Neural progenitor cell (in vitro differentiated cells): ENCODE data around the gene ZNF341. TPM values are rescaled to one million over a fixed set of nuclear protein-coding genes. Genes with fewer than 3 reads are reported as not detected.

ENCODE experiments used
- DNase-seq: peaks from one replicate; pipeline ENCODE4 v3.0.0-alpha.2; 2016; ENCODE audit warnings: low spot score
- H2AFZ ChIP-seq: fragments of 200-600 bp; sonication (generic); replicated peaks from 2 replicates; pipeline ENCODE4 v1.6.1; 2016; ENCODE audit warnings: antibody characterized with exemption
- H3F3A ChIP-seq: fragments of 200-600 bp; sonication (generic); 2 replicates; pipeline ENCODE4 v1.6.1; 2016; ENCODE audit warnings: antibody characterized with exemption, low read depth
- H3K27ac ChIP-seq: fragments of 200-600 bp; sonication (generic); 2 replicates; pipeline ENCODE4 v1.5.1; 2016; ENCODE audit warnings: mild to moderate bottlenecking
- H3K27me3 ChIP-seq: fragments of 200-600 bp; sonication (generic); 2 replicates; pipeline ENCODE4 v1.6.1; 2016; ENCODE audit warnings: mild to moderate bottlenecking, moderate library complexity
- H3K36me3 ChIP-seq: fragments of 200-600 bp; sonication (generic); 2 replicates; pipeline ENCODE4 v1.5.1; 2016
- H3K4me1 ChIP-seq: fragments of 200-600 bp; sonication (generic); 2 replicates; pipeline ENCODE4 v1.6.1; 2016; ENCODE audit warnings: mixed run types
- H3K4me2 ChIP-seq: fragments of 200-600 bp; sonication (generic); 2 replicates; pipeline ENCODE4 v1.6.1; 2016
- H3K4me3 ChIP-seq: fragments of 200-600 bp; sonication (generic); 2 replicates; pipeline ENCODE4 v1.5.1; 2016
- H3K79me2 ChIP-seq: fragments of 200-600 bp; sonication (generic); 2 replicates; pipeline ENCODE4 v1.6.1; 2016; ENCODE audit warnings: low read depth
- H3K9ac ChIP-seq: fragments of 200-600 bp; sonication (generic); 2 replicates; pipeline ENCODE4 v1.6.1; 2016
- H3K9me3 ChIP-seq: fragments of 200-600 bp; sonication (generic); 2 replicates; pipeline ENCODE4 v1.5.1; 2016; ENCODE audit warnings: low read depth
- H4K20me1 ChIP-seq: fragments of 200-600 bp; sonication (generic); 2 replicates; pipeline ENCODE4 v1.6.1; 2016; ENCODE audit warnings: low read depth
- H3K27ac Mint-ChIP-seq: 3 replicates; pipeline ENCODE4 v1.8.0; 2021; ENCODE audit warnings: mixed read lengths
- H3K27me3 Mint-ChIP-seq: 2 replicates; pipeline ENCODE4 v1.8.0; 2022; ENCODE audit warnings: low read depth, mild to moderate bottlenecking, inconsistent platforms, moderate library complexity, mixed read lengths; ENCODE audit not compliant: insufficient read depth
- H3K36me3 Mint-ChIP-seq: 3 replicates; pipeline ENCODE4 v1.8.0; 2021; ENCODE audit warnings: mixed read lengths
- H3K4me1 Mint-ChIP-seq: 3 replicates; pipeline ENCODE4 v1.8.0; 2021; ENCODE audit warnings: mixed read lengths
- H3K4me3 Mint-ChIP-seq: 3 replicates; pipeline ENCODE4 v1.8.0; 2021; ENCODE audit warnings: mild to moderate bottlenecking, moderate library complexity, mixed read lengths
- H3K9me3 Mint-ChIP-seq: 3 replicates; pipeline ENCODE4 v1.8.0; 2020; ENCODE audit warnings: mixed read lengths
- CTCF ChIP-seq: fragments of 200-600 bp; sonication (generic); IDR thresholded peaks from 2 replicates; pipeline ENCODE4 v1.5.1; 2017; ENCODE audit warnings: antibody characterized with exemption, mild to moderate bottlenecking
- EZH2 ChIP-seq: fragments of 200-600 bp; sonication (generic); IDR thresholded peaks from 2 replicates; pipeline ENCODE4 v1.6.1; 2017; ENCODE audit warnings: antibody characterized with exemption, mild to moderate bottlenecking, moderate library complexity
- EZH2phosphoT487 ChIP-seq: fragments of 200-600 bp; sonication (generic); IDR thresholded peaks from 2 replicates; pipeline ENCODE4 v1.6.1; 2017; ENCODE audit warnings: antibody characterized with exemption
- total RNA-seq: library from RNA; depleted of rRNA; stranded (reverse); fragments of >200 nt; gene quantifications from 2 replicates; pipeline ENCODE4 v1.2.3, GENCODE V29; 2015; ENCODE audit warnings: low replicate concordance

The ZNF341 gene
- total RNA-seq, 1 donor from 2014 or later = 0.82 TPM

GRCh38 chr20:33810259-33810658 lies 78.5 kb downstream of the ZNF341 start:
- H3K4me2 ChIP-seq = no peak overlapping the region
- H3K79me2 ChIP-seq = peaks cover 40% of the 10 kb centered on the region
- H3K36me3 ChIP-seq = no peaks in the 10 kb centered on the region
- H4K20me1 ChIP-seq = peaks cover 34% of the 10 kb centered on the region
- H3K9ac ChIP-seq = no peak overlapping the region
- peaks cover 3% of the 10 kb centered on the region for H3K27me3 Mint-ChIP-seq
- peaks cover 12% of the 10 kb centered on the region for H3K4me1 ChIP-seq
- H3K9me3 ChIP-seq = no peaks in the 10 kb centered on the region
- H2AFZ ChIP-seq = peak overlapping the region; percentile 55
- no peak overlapping the region for H3K27ac ChIP-seq
- H3K4me3 ChIP-seq = no peak overlapping the region
- H3K4me3 Mint-ChIP-seq = peak overlapping the region; percentile 88
- H3K36me3 Mint-ChIP-seq = peaks cover 5% of the 10 kb centered on the region
- no peak for DNase-seq
- TF ChIP-seq EZH2phosphoT487 (no peak), EZH2 (no peak), CTCF (no peak)
- peaks cover 24% of the 10 kb centered on the region for H3K4me1 Mint-ChIP-seq
- peaks cover 13% of the 10 kb centered on the region for H3F3A ChIP-seq
- H3K27ac Mint-ChIP-seq = no peak overlapping the region
- no peaks in the 10 kb centered on the region for H3K27me3 ChIP-seq
- no peaks in the 10 kb centered on the region for H3K9me3 Mint-ChIP-seq

GRCh38 chr20:33810885-33811775 lies 79.3 kb downstream of the ZNF341 start, which contains the start of gene CHMP4B:
CHMP4B (plus strand) TSS chr20:33811348; CDS start chr20:33811469, 121 bp downstream.
- Histone ChIP-seq H4K20me1 (peaks cover 40% of the 10 kb centered on the region), H3K4me1 (peaks cover 12% of the 10 kb centered on the region), H3F3A (peaks cover 13% of the 10 kb centered on the region), H2AFZ (peak within 1 kb of the TSS; percentile 55), H3K9me3 (no peaks in the 10 kb centered on the region), H3K4me3 (peak within 1 kb of the TSS; percentile 94), H3K27me3 (no peaks in the 10 kb centered on the region), H3K36me3 (no peaks in the 10 kb centered on the region), H3K79me2 (peaks cover 49% of the 10 kb centered on the region), H3K27ac (peak within 1 kb of the TSS; percentile 60), H3K9ac (peak within 1 kb of the TSS; percentile 94), H3K4me2 (peak within 1 kb of the TSS; percentile 90)
- peaks cover 3% of the 10 kb centered on the region for H3K27me3 Mint-ChIP-seq
- no peak for TF ChIP-seq CTCF
- TF ChIP-seq EZH2phosphoT487 = no peak
- no peak for TF ChIP-seq EZH2
- peaks cover 6% of the 10 kb centered on the region for H3K36me3 Mint-ChIP-seq
- peak within 1 kb of the TSS; percentile 97 for H3K4me3 Mint-ChIP-seq
- DNase-seq = peak; percentile 100
- peaks cover 24% of the 10 kb centered on the region for H3K4me1 Mint-ChIP-seq
- H3K27ac Mint-ChIP-seq = peak within 1 kb of the TSS; percentile 90
- no peaks in the 10 kb centered on the region for H3K9me3 Mint-ChIP-seq

- H3K4me3 Mint-ChIP-seq = peak overlapping the region; percentile 97
- H2AFZ ChIP-seq = peak overlapping the region; percentile 45
- H4K20me1 ChIP-seq = peaks cover 43% of the 10 kb centered on the region
- no peaks in the 10 kb centered on the region for H3K27me3 ChIP-seq
- peak overlapping the region; percentile 94 for H3K4me3 ChIP-seq
- no peaks in the 10 kb centered on the region for H3K9me3 ChIP-seq
- DNase-seq = peak; percentile 31
- peak overlapping the region; percentile 94 for H3K9ac ChIP-seq
- H3K36me3 Mint-ChIP-seq = peaks cover 6% of the 10 kb centered on the region
- H3F3A ChIP-seq = peaks cover 13% of the 10 kb centered on the region
- peak overlapping the region; percentile 90 for H3K4me2 ChIP-seq
- H3K9me3 Mint-ChIP-seq = no peaks in the 10 kb centered on the region
- peak overlapping the region; percentile 60 for H3K27ac ChIP-seq
- H3K4me1 Mint-ChIP-seq = peaks cover 24% of the 10 kb centered on the region
- H3K4me1 ChIP-seq = peaks cover 12% of the 10 kb centered on the region
- H3K79me2 ChIP-seq = peaks cover 55% of the 10 kb centered on the region
- peak overlapping the region; percentile 90 for H3K27ac Mint-ChIP-seq
- H3K36me3 ChIP-seq = no peaks in the 10 kb centered on the region
- H3K27me3 Mint-ChIP-seq = peaks cover 3% of the 10 kb centered on the region
- TF ChIP-seq EZH2 (no peak), EZH2phosphoT487 (no peak), CTCF (no peak)
These were observed 80.0 kb downstream of the ZNF341 start for GRCh38 chr20:33811776-33812151.
